SU-DHL-6 (cell line): ENCODE results near the gene PRODH2.

Experiments
- H2AFZ ChIP-seq: fragments of 200-600 bp; sonication (generic); 2 replicates; pipeline ENCODE4 v1.6.1; 2014; ENCODE audit warnings: low read depth, mild to moderate bottlenecking, moderate library complexity, mixed read lengths, antibody characterized with exemption, low read length; ENCODE audit not compliant: severe bottlenecking
- H3F3A ChIP-seq: fragments of 200-600 bp; shearing (Covaris generic); 2 replicates; pipeline ENCODE4 v1.6.0; 2016; ENCODE audit warnings: antibody characterized with exemption, mild to moderate bottlenecking; ENCODE audit not compliant: insufficient read depth
- H3K27ac ChIP-seq: fragments of 200-600 bp; sonication (generic); 2 replicates; pipeline ENCODE4 v1.5.1; 2016; ENCODE audit warnings: low read depth, mild to moderate bottlenecking, low read length, moderate library complexity, mixed read lengths
- H3K27me3 ChIP-seq: fragments of 200-600 bp; sonication (generic), shearing (Covaris generic); 2 replicates; pipeline ENCODE4 v1.6.0; 2014; ENCODE audit warnings: mild to moderate bottlenecking, low read length
- H3K36me3 ChIP-seq: fragments of 200-600 bp; sonication (generic); 2 replicates; pipeline ENCODE4 v1.6.1; 2014; ENCODE audit warnings: mild to moderate bottlenecking, low read length, mixed read lengths
- H3K4me2 ChIP-seq: fragments of 300-600, 200-600 bp; shearing (Covaris generic), sonication (generic); 2 replicates; pipeline ENCODE4 v1.6.0; 2014; ENCODE audit warnings: low read length, low read depth, mild to moderate bottlenecking; ENCODE audit not compliant: poor library complexity, severe bottlenecking
- H3K4me3 ChIP-seq: fragments of 200-600 bp; sonication (generic); 2 replicates; pipeline ENCODE4 v1.5.1; 2014; ENCODE audit warnings: antibody characterized with exemption, low read length, mild to moderate bottlenecking, mixed read lengths; ENCODE audit not compliant: insufficient read depth, poor library complexity, severe bottlenecking
- H3K79me2 ChIP-seq: fragments of 200-600 bp; sonication (generic); 2 replicates; pipeline ENCODE4 v1.6.1; 2014; ENCODE audit warnings: mild to moderate bottlenecking, low read length, moderate library complexity; ENCODE audit not compliant: insufficient read depth
- H3K9ac ChIP-seq: fragments of 200-600 bp; sonication (generic); 2 replicates; pipeline ENCODE4 v1.7.0; 2014; ENCODE audit warnings: mild to moderate bottlenecking, low read length
- H3K9me2 ChIP-seq: fragments of 200-600 bp; sonication (generic); replicated peaks from 2 replicates; pipeline ENCODE4 v1.6.1; 2014; ENCODE audit warnings: low read length; ENCODE audit not compliant: insufficient read depth
- H3K9me3 ChIP-seq: fragments of 200-600 bp; sonication (generic); 2 replicates; pipeline ENCODE4 v1.6.1; 2014; ENCODE audit warnings: low read length, mixed read lengths; ENCODE audit not compliant: insufficient read depth
- H4K20me1 ChIP-seq: fragments of 200-600 bp; sonication (generic); 2 replicates; pipeline ENCODE4 v1.6.1; 2014; ENCODE audit warnings: low read depth, mild to moderate bottlenecking, antibody characterized with exemption, low read length, moderate library complexity, mixed read lengths
- CTCF ChIP-seq: fragments of 200-600 bp; sonication (generic); IDR thresholded peaks from one replicate; pipeline ENCODE4 v1.5.1; 2017; ENCODE audit warnings: antibody characterized with exemption, mild to moderate bottlenecking, low read length, moderate library complexity; ENCODE audit not compliant: insufficient read depth, poor library complexity, severe bottlenecking
- EZH2phosphoT487 ChIP-seq: fragments of 200-600 bp; sonication (generic), shearing (Covaris generic); conservative IDR thresholded peaks from 2 replicates; pipeline ENCODE4 v1.6.1; 2018; ENCODE audit warnings: mild to moderate bottlenecking, antibody characterized with exemption, low read length, moderate library complexity, mixed read lengths

The PRODH2 gene

GRCh38 chr19:35851213-35852028, 38.8 kb upstream of the PRODH2 start:
- no peak overlapping the region for H3K9ac ChIP-seq
- TF ChIP-seq EZH2phosphoT487: no peak
- TF ChIP-seq CTCF: no peak
- no peak overlapping the region for H2AFZ ChIP-seq
- H3F3A ChIP-seq: no peaks in the 10 kb centered on the region
- H3K9me3 ChIP-seq: no peaks in the 10 kb centered on the region
- no peak overlapping the region for H3K4me2 ChIP-seq
- H3K79me2 ChIP-seq: no peaks in the 10 kb centered on the region
- no peaks in the 10 kb centered on the region for H3K27me3 ChIP-seq
- no peaks in the 10 kb centered on the region for H3K9me2 ChIP-seq
- no peak overlapping the region for H3K27ac ChIP-seq
- H4K20me1 ChIP-seq: no peaks in the 10 kb centered on the region
- H3K4me3 ChIP-seq: no peak overlapping the region
- no peaks in the 10 kb centered on the region for H3K36me3 ChIP-seq

- no peak overlapping the region for H3K27ac ChIP-seq
- no peak overlapping the region for H3K4me2 ChIP-seq
- H3K79me2 ChIP-seq: no peaks in the 10 kb centered on the region
- no peak overlapping the region for H3K9ac ChIP-seq
- H3K36me3 ChIP-seq: no peaks in the 10 kb centered on the region
- H2AFZ ChIP-seq: no peak overlapping the region
- no peaks in the 10 kb centered on the region for H3F3A ChIP-seq
- no peak for TF ChIP-seq EZH2phosphoT487
- TF ChIP-seq CTCF: no peak
- no peaks in the 10 kb centered on the region for H3K9me3 ChIP-seq
- no peaks in the 10 kb centered on the region for H3K27me3 ChIP-seq
- H3K4me3 ChIP-seq: no peak overlapping the region
- H4K20me1 ChIP-seq: no peaks in the 10 kb centered on the region
- H3K9me2 ChIP-seq: no peaks in the 10 kb centered on the region
Measured at GRCh38 chr19:35848919-35849505, 36.4 kb upstream of the PRODH2 start.

GRCh38 chr19:35848486-35848885, 35.8 kb upstream of the PRODH2 start:
- H4K20me1 ChIP-seq: no peaks in the 10 kb centered on the region
- no peaks in the 10 kb centered on the region for H3K27me3 ChIP-seq
- no peak for TF ChIP-seq EZH2phosphoT487
- TF ChIP-seq CTCF: no peak
- no peak overlapping the region for H3K27ac ChIP-seq
- no peak overlapping the region for H3K4me2 ChIP-seq
- H2AFZ ChIP-seq: no peak overlapping the region
- H3K9ac ChIP-seq: no peak overlapping the region
- no peaks in the 10 kb centered on the region for H3K79me2 ChIP-seq
- no peaks in the 10 kb centered on the region for H3K36me3 ChIP-seq
- H3K9me2 ChIP-seq: no peaks in the 10 kb centered on the region
- no peak overlapping the region for H3K4me3 ChIP-seq
- no peaks in the 10 kb centered on the region for H3F3A ChIP-seq
- H3K9me3 ChIP-seq: no peaks in the 10 kb centered on the region
